ES-I3 (cell line): ENCODE measurements around the gene CNTN5.

Source experiments
- H3K36me3 ChIP-seq: 2 replicates; pipeline ENCODE4 v1.6.1; 2013; ENCODE audit warnings: mild to moderate bottlenecking, low read length, control low read depth, moderate library complexity; ENCODE audit not compliant: insufficient read depth
- H3K4me1 ChIP-seq: 2 replicates; pipeline ENCODE4 v1.6.1; 2013; ENCODE audit warnings: mild to moderate bottlenecking, control low read depth, low read length; ENCODE audit not compliant: insufficient read depth
- H3K9ac ChIP-seq: 2 replicates; pipeline ENCODE4 v1.6.1; 2013; ENCODE audit warnings: low read depth, mild to moderate bottlenecking, low read length, moderate library complexity
- H3K9me3 ChIP-seq: 2 replicates; pipeline ENCODE4 v1.6.1; 2013; ENCODE audit warnings: mild to moderate bottlenecking, low read length, moderate library complexity; ENCODE audit not compliant: control insufficient read depth, insufficient read depth

CNTN5 gene

GRCh38 chr11:99565333-99565732 lies 544.6 kb downstream of the CNTN5 start:
- Histone ChIP-seq H3K9me3 (peaks cover 3% of the 10 kb centered on the region; the same call in 1 of the 2 replicates), H3K9ac (no peak overlapping the region), H3K4me1 (no peaks in the 10 kb centered on the region), H3K36me3 (no peaks in the 10 kb centered on the region)

GRCh38 chr11:99567334-99567956 lies 546.7 kb downstream of the CNTN5 start:
- Histone ChIP-seq H3K9me3 (no peaks in the 10 kb centered on the region), H3K9ac (no peak overlapping the region), H3K36me3 (no peaks in the 10 kb centered on the region), H3K4me1 (no peaks in the 10 kb centered on the region)

- no peaks in the 10 kb centered on the region for H3K9me3 ChIP-seq
- H3K9ac ChIP-seq: no peak overlapping the region
- H3K36me3 ChIP-seq: no peaks in the 10 kb centered on the region
- no peaks in the 10 kb centered on the region for H3K4me1 ChIP-seq
These were observed 548.1 kb downstream of the CNTN5 start for GRCh38 chr11:99568808-99569207.

- H3K4me1 ChIP-seq: no peaks in the 10 kb centered on the region
- H3K9ac ChIP-seq: no peak overlapping the region
- no peaks in the 10 kb centered on the region for H3K9me3 ChIP-seq
- no peaks in the 10 kb centered on the region for H3K36me3 ChIP-seq
These were observed 550.3 kb downstream of the CNTN5 start for GRCh38 chr11:99571094-99571493.

- Histone ChIP-seq H3K9me3 (no peaks in the 10 kb centered on the region), H3K9ac (no peak overlapping the region), H3K4me1 (no peaks in the 10 kb centered on the region), H3K36me3 (no peaks in the 10 kb centered on the region)
These were observed 564.1 kb downstream of the CNTN5 start for GRCh38 chr11:99584830-99585229.

- no peaks in the 10 kb centered on the region for H3K36me3 ChIP-seq
These were observed 564.9 kb downstream of the CNTN5 start for GRCh38 chr11:99585606-99586005.

GRCh38 chr11:99589771-99590170 lies 569.0 kb downstream of the CNTN5 start:
- Histone ChIP-seq H3K4me1 (no peaks in the 10 kb centered on the region), H3K9me3 (no peaks in the 10 kb centered on the region), H3K36me3 (no peaks in the 10 kb centered on the region), H3K9ac (no peak overlapping the region)

More at GRCh38 chr11:99585606-99586005, 564.9 kb downstream of the CNTN5 start:
- no peaks in the 10 kb centered on the region for H3K9me3 ChIP-seq
- no peaks in the 10 kb centered on the region for H3K4me1 ChIP-seq
- no peak overlapping the region for H3K9ac ChIP-seq

GRCh38 chr11:99592266-99592665 lies 571.5 kb downstream of the CNTN5 start:
- no peak overlapping the region for H3K9ac ChIP-seq
- no peaks in the 10 kb centered on the region for H3K36me3 ChIP-seq
- H3K4me1 ChIP-seq: no peaks in the 10 kb centered on the region
- no peaks in the 10 kb centered on the region for H3K9me3 ChIP-seq

GRCh38 chr11:99593197-99593596 lies 572.4 kb downstream of the CNTN5 start:
- H3K4me1 ChIP-seq: no peaks in the 10 kb centered on the region
- no peak overlapping the region for H3K9ac ChIP-seq
- no peaks in the 10 kb centered on the region for H3K36me3 ChIP-seq
- H3K9me3 ChIP-seq: no peaks in the 10 kb centered on the region

- H3K9ac ChIP-seq: no peak overlapping the region
- H3K36me3 ChIP-seq: no peaks in the 10 kb centered on the region
- H3K4me1 ChIP-seq: no peaks in the 10 kb centered on the region
- H3K9me3 ChIP-seq: no peaks in the 10 kb centered on the region
These were observed 580.4 kb downstream of the CNTN5 start for GRCh38 chr11:99601179-99601578.

- no peaks in the 10 kb centered on the region for H3K4me1 ChIP-seq
- no peaks in the 10 kb centered on the region for H3K9me3 ChIP-seq
- H3K9ac ChIP-seq: no peak overlapping the region
- H3K36me3 ChIP-seq: no peaks in the 10 kb centered on the region
These were observed 593.6 kb downstream of the CNTN5 start for GRCh38 chr11:99614352-99614751.

GRCh38 chr11:99630629-99631028 lies 609.9 kb downstream of the CNTN5 start:
- Histone ChIP-seq H3K4me1 (peaks cover 8% of the 10 kb centered on the region; the same call in 1 of the 2 replicates), H3K9me3 (no peaks in the 10 kb centered on the region), H3K9ac (no peak overlapping the region), H3K36me3 (no peaks in the 10 kb centered on the region)

GRCh38 chr11:99631618-99632017 lies 610.9 kb downstream of the CNTN5 start:
- Histone ChIP-seq H3K9me3 (no peaks in the 10 kb centered on the region), H3K9ac (no peak overlapping the region), H3K4me1 (peaks cover 8% of the 10 kb centered on the region; the same call in 1 of the 2 replicates), H3K36me3 (no peaks in the 10 kb centered on the region)

GRCh38 chr11:99632969-99633368 lies 612.2 kb downstream of the CNTN5 start:
- H3K36me3 ChIP-seq: no peaks in the 10 kb centered on the region
- H3K4me1 ChIP-seq: peaks cover 8% of the 10 kb centered on the region; the same call in 1 of the 2 replicates
- no peak overlapping the region for H3K9ac ChIP-seq
- H3K9me3 ChIP-seq: no peaks in the 10 kb centered on the region

- H3K4me1 ChIP-seq: peaks cover 8% of the 10 kb centered on the region; the same call in 1 of the 2 replicates
- no peak overlapping the region for H3K9ac ChIP-seq
- no peaks in the 10 kb centered on the region for H3K36me3 ChIP-seq
- no peaks in the 10 kb centered on the region; the same call in 1 of the 2 replicates for H3K9me3 ChIP-seq
These were observed 613.8 kb downstream of the CNTN5 start for GRCh38 chr11:99634581-99634980.
